IMR-90 (cell line): ENCODE results near the gene ALDH1B1. TPM values are rescaled to one million over a fixed set of nuclear protein-coding genes. Genes with fewer than 3 reads are reported as not detected.

Experiments used
- ATAC-seq: fragments of 200-7000 bp; cut with Tn5 transposase; 2 replicates; pipeline ENCODE4 v1.9.1; 2020; ENCODE audit warnings: low read depth, mild to moderate bottlenecking, moderate library complexity
- BruUV-seq: library from RNA; stranded (reverse); fragments of 400-500 nt; replicated peaks from 2 replicates; lab custom pipeline; 2021; lab: Mats Ljungman, UMichigan
- CTCF ChIA-PET: fragments of 300-600 bp; formaldehyde crosslinking; extraction: SDS; loops from one replicate; lab custom pipeline; 2021; ENCODE audit warnings: antibody characterized with exemption; lab: Yijun Ruan, JAX
- POLR2A ChIA-PET: fragments of 300-600 bp; sonication (Branson Sonifier 250); formaldehyde crosslinking; loops from one replicate; lab custom pipeline; 2022; ENCODE audit warnings: antibody characterized with exemption; ENCODE audit not compliant: unreplicated experiment; lab: Charles Lee
- DNase-seq: peaks from one replicate; pipeline ENCODE4 v3.0.0; 2013
- H2AFZ ChIP-seq: replicated peaks from 2 replicates; pipeline ENCODE3; 2013; ENCODE audit warnings: low read length, mild to moderate bottlenecking; ENCODE audit not compliant: poor library complexity
- H2AK5ac ChIP-seq: 2 replicates; pipeline ENCODE4 v1.6.1; 2013; ENCODE audit warnings: low read depth, low read length, inconsistent platforms
- H2AK9ac ChIP-seq: replicated peaks from 2 replicates; pipeline ENCODE3; 2013; ENCODE audit warnings: mild to moderate bottlenecking, low read depth, low read length, moderate library complexity; ENCODE audit not compliant: poor library complexity
- H2BK120ac ChIP-seq: 2 replicates; pipeline ENCODE4 v1.6.1; 2013; ENCODE audit warnings: low read depth, low read length, inconsistent platforms
- H2BK15ac ChIP-seq: 3 replicates; pipeline ENCODE4 v1.6.1; 2013; ENCODE audit warnings: low read depth, low read length, inconsistent platforms
- H2BK20ac ChIP-seq: 2 replicates; pipeline ENCODE4 v1.6.1; 2013; ENCODE audit warnings: low read depth, mild to moderate bottlenecking, inconsistent platforms, low read length, moderate library complexity
- H2BK5ac ChIP-seq: 2 replicates; pipeline ENCODE4 v1.6.1; 2013; ENCODE audit warnings: mild to moderate bottlenecking, low read depth, low read length, inconsistent platforms; ENCODE audit not compliant: poor library complexity, severe bottlenecking
- H3K14ac ChIP-seq: replicated peaks from 2 replicates; pipeline ENCODE4 v1.6.1; 2013; ENCODE audit warnings: low read depth, low read length, inconsistent platforms
- H3K18ac ChIP-seq: 2 replicates; pipeline ENCODE4 v1.6.1; 2013; ENCODE audit warnings: low read depth, low read length, control low read depth
- H3K23ac ChIP-seq: 2 replicates; pipeline ENCODE4 v1.6.1; 2013; ENCODE audit warnings: low read depth, low read length, inconsistent platforms
- H3K27ac ChIP-seq: 2 replicates; pipeline ENCODE4 v1.5.1; 2013; ENCODE audit warnings: mild to moderate bottlenecking, control low read depth, low read length; ENCODE audit not compliant: insufficient read depth
- H3K27me3 ChIP-seq: 2 replicates; pipeline ENCODE4 v1.6.1; 2013; ENCODE audit warnings: low read length; ENCODE audit not compliant: control insufficient read depth, insufficient read depth
- H3K36me3 ChIP-seq: 2 replicates; pipeline ENCODE4 v1.6.1; 2013; ENCODE audit warnings: low read length, mixed read lengths; ENCODE audit not compliant: control insufficient read depth, insufficient read depth
- H3K4ac ChIP-seq: 2 replicates; pipeline ENCODE4 v1.6.1; 2013; ENCODE audit warnings: low read depth, low read length, inconsistent platforms
- H3K4me1 ChIP-seq: 2 replicates; pipeline ENCODE4 v1.6.1; 2013; ENCODE audit warnings: low read length, mixed read lengths; ENCODE audit not compliant: control insufficient read depth, insufficient read depth
- H3K4me2 ChIP-seq: 2 replicates; pipeline ENCODE4 v1.6.1; 2013; ENCODE audit warnings: low read depth, mild to moderate bottlenecking, control low read depth, low read length, moderate library complexity
- H3K4me3 ChIP-seq: 2 replicates; pipeline ENCODE4 v1.5.1; 2013; ENCODE audit warnings: low read depth, mild to moderate bottlenecking, control low read depth, low read length, moderate library complexity; ENCODE audit not compliant: insufficient read depth
- H3K56ac ChIP-seq: 2 replicates; pipeline ENCODE4 v1.6.1; 2013; ENCODE audit warnings: low read length, inconsistent platforms; ENCODE audit not compliant: insufficient read depth; ENCODE audit errors: extremely low read depth
- H3K79me1 ChIP-seq, 2 experiments: 2 replicates each; pipeline ENCODE4 v1.6.1; 2013; ENCODE audit warnings: low read length in 2 of 2, inconsistent platforms in 1 of 2, low read depth in 1 of 2
- H3K9ac ChIP-seq: 2 replicates; pipeline ENCODE4 v1.6.1; 2013; ENCODE audit warnings: low read depth, low read length, control low read depth
- H3K9me1 ChIP-seq: 2 replicates; pipeline ENCODE4 v1.6.1; 2013; ENCODE audit warnings: low read length, inconsistent platforms; ENCODE audit not compliant: insufficient read depth
- H3K9me3 ChIP-seq: 2 replicates; pipeline ENCODE4 v1.6.1; 2013; ENCODE audit warnings: low read length; ENCODE audit not compliant: control insufficient read depth, insufficient read depth
- H4K20me1 ChIP-seq: 2 replicates; pipeline ENCODE4 v1.6.1; 2013; ENCODE audit warnings: low read length, inconsistent platforms; ENCODE audit not compliant: insufficient read depth
- H4K5ac ChIP-seq: 2 replicates; pipeline ENCODE4 v1.6.1; 2013; ENCODE audit warnings: mild to moderate bottlenecking, low read depth, low read length, control low read depth
- H4K8ac ChIP-seq, 2 experiments: 2 replicates each; pipeline ENCODE4 v1.6.1; 2013; ENCODE audit warnings: low read depth in 2 of 2, low read length in 2 of 2, control low read depth in 1 of 2, inconsistent platforms in 1 of 2
- H4K91ac ChIP-seq: 2 replicates; pipeline ENCODE4 v1.6.1; 2013; ENCODE audit warnings: low read depth, low read length, inconsistent platforms; ENCODE audit not compliant: insufficient read depth
- CTCF ChIP-seq: conservative IDR thresholded peaks from 2 replicates; pipeline ENCODE4 v1.5.1; 2012; ENCODE audit warnings: mild to moderate bottlenecking, low read depth, low read length, improper control_type of control experiment
- MAZ ChIP-seq: IDR thresholded peaks from 2 replicates; pipeline ENCODE4 v1.6.1; 2012; ENCODE audit warnings: low read depth, mild to moderate bottlenecking, low read length, improper control_type of control experiment, moderate library complexity, borderline replicate concordance
- MXI1 ChIP-seq: IDR thresholded peaks from 2 replicates; pipeline ENCODE4 v1.6.1; 2012; ENCODE audit warnings: low read depth, mild to moderate bottlenecking, low read length, moderate library complexity, borderline replicate concordance
- RCOR1 ChIP-seq: IDR thresholded peaks from 2 replicates; pipeline ENCODE4 v1.6.1; 2012; ENCODE audit warnings: mild to moderate bottlenecking, low read length, improper control_type of control experiment; ENCODE audit not compliant: insufficient replicate concordance
- WGBS, 2 experiments: methylation state at CpG; one replicate each; pipeline versions ENCODE4 v1.1.5 to v1.1.7; 2013; ENCODE audit warnings: missing lambda C conversion rate in 2 of 2; ENCODE audit not compliant: insufficient read length in 1 of 2; ENCODE audit errors: extremely low coverage in 2 of 2; 5-methylcytosine and 5-hydroxymethylcytosine counted together
- dilution Hi-C: fragments of 300-500 bp; cut with HindIII; formaldehyde crosslinking; loops from one replicate; pipeline ENCODE4 v1.14.3; 2018; ENCODE audit warnings: low sequenced_read_pairs; ENCODE audit not compliant: unreplicated experiment
- in situ Hi-C: fragments of 300-500 bp; cut with MboI; formaldehyde crosslinking; loops from 3 replicates; pipeline ENCODE4 v1.14.3; 2019; ENCODE audit warnings: low sequenced_read_pairs, inconsistent platforms, mixed read lengths
- intact Hi-C: fragments of 100-400 bp; cut with micrococcal nuclease; formaldehyde crosslinking; loops from 2 replicates; pipeline ENCODE4 v1.10.0; 2022
- polyA plus RNA-seq, 3 experiments: library from polyadenylated mRNA; depleted of rRNA; stranded (reverse); fragments of >200 nt; gene quantifications; 2 replicates each; pipeline ENCODE4 v1.2.3, GENCODE V29; 2012; ENCODE audit warnings: low replicate concordance in 1 of 3
- total RNA-seq: library from RNA; depleted of rRNA; stranded (reverse); fragments of >200 nt; gene quantifications from 2 replicates; pipeline ENCODE4 v1.2.3, GENCODE V29; 2012

ALDH1B1 gene
- total and polyA plus RNA-seq, 2 of the 4 experiments (the other 2 are of a cell fraction) = 29.6 to 37.6 TPM

- Histone ChIP-seq H3K4me2 (no peak overlapping the region), H2BK20ac (no peak overlapping the region), H3K4ac (no peak overlapping the region), H4K91ac (no peak overlapping the region), H4K20me1 (no peaks in the 10 kb centered on the region), H3K9me1 (no peaks in the 10 kb centered on the region), H2BK5ac (no peak overlapping the region), H2BK15ac (no peak overlapping the region), H4K5ac (no peak overlapping the region), H3K18ac (no peak overlapping the region), H4K8ac (no peak overlapping the region), H2AK9ac (no peak overlapping the region), H3K4me1 (no peaks in the 10 kb centered on the region), H3K56ac (no peak overlapping the region), H3K36me3 (no peaks in the 10 kb centered on the region), H3K27me3 (peaks cover 73% of the 10 kb centered on the region), H2AK5ac (no peak overlapping the region), H3K79me1 (no peaks in the 10 kb centered on the region), H3K9ac (no peak overlapping the region), H3K27ac (no peak overlapping the region), H2AFZ (no peak overlapping the region), H2BK120ac (no peak overlapping the region), H3K23ac (no peak overlapping the region), H3K4me3 (no peak overlapping the region), H3K9me3 (no peaks in the 10 kb centered on the region), H3K14ac (no peak overlapping the region)
- in situ Hi-C loops (no loop called here), dilution Hi-C loops (no loop called here), intact Hi-C loops (no loop called here)
- no TSS peak for BruUV-seq
- TF ChIP-seq CTCF (no peak), RCOR1 (no peak), MAZ (no peak), MXI1 (no peak)
- no CpG with 5 or more reads among the region's 1 CpG for WGBS, 2 experiments
- DNase-seq (no peak), ATAC-seq (no peak)
- ChIA-PET POLR2A (no interaction called here), CTCF (no interaction called here)
Measured at GRCh38 chr9:38418366-38418765, 25.9 kb downstream of the ALDH1B1 start.
